ENCODE data around the gene SLC66A3. TPM values are rescaled to one million over a fixed set of nuclear protein-coding genes. Genes with fewer than 3 reads are reported as not detected.

SLC66A3 gene
- total RNA-seq, 1 donor from 2014 or later, result 14.3 TPM

- Mint-ChIP-seq H3K27ac (ENCODE audit: unreplicated experiment) (no peak overlapping the region), H3K27me3 (ENCODE audit: low read depth, unreplicated experiment) (peaks cover 16% of the 10 kb centered on the region), H3K4me3 (ENCODE audit: unreplicated experiment) (no peak overlapping the region), H3K36me3 (ENCODE audit: low read depth, unreplicated experiment) (no peaks in the 10 kb centered on the region), H3K4me1 (ENCODE audit: low read depth, unreplicated experiment) (peaks cover 13% of the 10 kb centered on the region), H3K9me3 (ENCODE audit: unreplicated experiment) (no peaks in the 10 kb centered on the region)
- Histone ChIP-seq H3K79me2 (ENCODE audit: insufficient read depth, low read length) (no peaks in the 10 kb centered on the region), H3K4me3 (ENCODE audit: insufficient read depth, low read depth, low read length) (no peak overlapping the region), H3K4me2 (ENCODE audit: low read length) (no peak overlapping the region), H3K27ac (ENCODE audit: low read depth, low read length) (no peak overlapping the region), H3K4me1 (ENCODE audit: insufficient read depth, low read length) (peaks cover 4% of the 10 kb centered on the region), H3K9ac (ENCODE audit: low read length) (no peak overlapping the region), H3K9me3 (ENCODE audit: insufficient read depth, low read depth, low read length) (no peaks in the 10 kb centered on the region), H3K27me3 (ENCODE audit: insufficient read depth, low read length) (no peaks in the 10 kb centered on the region), H2AFZ (ENCODE audit: low read depth, low read length) (no peak overlapping the region), H4K20me1 (ENCODE audit: insufficient read depth, low read length) (no peaks in the 10 kb centered on the region), H3K36me3 (ENCODE audit: insufficient read depth, low read length) (no peaks in the 10 kb centered on the region)
- DNase-seq (ENCODE audit: low read depth) (no peak), FAIRE-seq (no peak)
- TF ChIP-seq CTCF (IDR thresholded peaks at IDR 0.05; ENCODE audit: insufficient read depth, low read depth, low read length), result no peak
Observed at GRCh38 chr2:11123001-11123809, 32.1 kb upstream of the SLC66A3 start.

- Mint-ChIP-seq H3K9me3 (ENCODE audit: unreplicated experiment) (no peaks in the 10 kb centered on the region), H3K36me3 (ENCODE audit: low read depth, unreplicated experiment) (no peaks in the 10 kb centered on the region), H3K27ac (ENCODE audit: unreplicated experiment) (no peak overlapping the region), H3K4me3 (ENCODE audit: unreplicated experiment) (no peak overlapping the region), H3K27me3 (ENCODE audit: low read depth, unreplicated experiment) (peaks cover 14% of the 10 kb centered on the region), H3K4me1 (ENCODE audit: low read depth, unreplicated experiment) (peaks cover 15% of the 10 kb centered on the region)
- peak; percentile 83 for TF ChIP-seq CTCF (IDR thresholded peaks at IDR 0.05; ENCODE audit: insufficient read depth, low read depth, low read length)
- TF ChIP-seq EZH2 (IDR thresholded peaks at IDR 0.05; ENCODE audit: insufficient read depth, low read length), result no peak
- Histone ChIP-seq H3K4me2 (ENCODE audit: low read length) (no peak overlapping the region), H3K9me3 (ENCODE audit: insufficient read depth, low read depth, low read length) (no peaks in the 10 kb centered on the region), H3K9ac (ENCODE audit: low read length) (no peak overlapping the region), H3K79me2 (ENCODE audit: insufficient read depth, low read length) (no peaks in the 10 kb centered on the region), H3K4me3 (ENCODE audit: insufficient read depth, low read depth, low read length) (no peak overlapping the region), H3K4me1 (ENCODE audit: insufficient read depth, low read length) (peaks cover 12% of the 10 kb centered on the region), H3K27ac (ENCODE audit: low read depth, low read length) (no peak overlapping the region), H3K36me3 (ENCODE audit: insufficient read depth, low read length) (no peaks in the 10 kb centered on the region), H2AFZ (ENCODE audit: low read depth, low read length) (no peak overlapping the region), H4K20me1 (ENCODE audit: insufficient read depth, low read length) (no peaks in the 10 kb centered on the region), H3K27me3 (ENCODE audit: insufficient read depth, low read length) (no peaks in the 10 kb centered on the region)
- FAIRE-seq (no peak), DNase-seq (ENCODE audit: low read depth) (no peak)
Observed at GRCh38 chr2:11123856-11124759, 31.2 kb upstream of the SLC66A3 start.

Measured in astrocyte (in vitro differentiated cells and primary cell).